HCT116 (cell line): ENCODE results near the gene BPTF. TPM values are rescaled to one million over a fixed set of nuclear protein-coding genes. Genes with fewer than 3 reads are reported as not detected.
"Not testable (repeated sequence)": the region's sequence is repeated elsewhere in the genome, so short reads cannot be mapped to it uniquely, and the experiment has no call there.

Experiments
- ATAC-seq: fragments of 200-7000 bp; cut with Tn5 transposase; 2 replicates; pipeline ENCODE4 v1.9.1; 2020; ENCODE audit warnings: mild to moderate bottlenecking, moderate library complexity
- BruUV-seq: library from RNA; stranded (reverse); fragments of 400-500 nt; replicated peaks from 2 replicates; lab custom pipeline; 2021; lab: Mats Ljungman, UMichigan
- CTCF ChIA-PET: fragments of 300-600 bp; sonication (Branson Sonifier 250); formaldehyde crosslinking; loops from one replicate; lab custom pipeline; 2021; ENCODE audit warnings: antibody characterized with exemption; lab: Charles Lee
- POLR2A ChIA-PET: fragments of 300-600, 350-600 bp; sonication (Branson Sonifier 250); formaldehyde crosslinking; loops from one replicate; lab custom pipeline; 2021; ENCODE audit warnings: antibody characterized with exemption; lab: Charles Lee
- RAD21 ChIA-PET, 2 experiments: fragments of 300-600 bp; sonication (Branson Sonifier 250); formaldehyde crosslinking; loops; one replicate each; lab custom pipeline; 2023; ENCODE audit warnings: low total read pairs in 2 of 2; ENCODE audit not compliant: uncharacterized antibody in 2 of 2, unreplicated experiment in 2 of 2, low non-redundant PET in 1 of 2; lab: Charles Lee
- DNase-seq: peaks from one replicate; pipeline ENCODE4 v3.0.0-alpha.2; 2010; ENCODE audit warnings: low read depth, low spot score
- H2AFZ ChIP-seq: fragments of 200-600 bp; shearing (Covaris generic), sonication (generic); 2 replicates; pipeline ENCODE4 v1.6.1; 2017; ENCODE audit warnings: low read depth, mixed run types, mixed read lengths, antibody characterized with exemption, low read length; ENCODE audit not compliant: poor library complexity, severe bottlenecking
- H3K27ac ChIP-seq: 2 replicates; pipeline ENCODE4 v1.5.1; 2012; ENCODE audit warnings: low read depth, low read length
- H3K27me3 ChIP-seq: fragments of 200-600 bp; sonication (generic); 2 replicates; pipeline ENCODE4 v1.6.1; 2016; ENCODE audit warnings: mixed run types, low read length, mixed read lengths; ENCODE audit not compliant: insufficient read depth
- H3K36me3 ChIP-seq, 2 experiments: fragments of 200-500 bp in 1 of 2; fragments of 200-600 bp in 1 of 2; sonication (Bioruptor generic) in 1 of 2; sonication (generic) in 1 of 2; 2 replicates each; pipeline versions ENCODE4 v1.5.1 to v1.6.1; 2014 to 2016; ENCODE audit warnings: low read length in 2 of 2, inconsistent platforms in 1 of 2, mixed read lengths in 1 of 2, mixed run types in 1 of 2; ENCODE audit not compliant: insufficient read depth in 2 of 2, control insufficient read depth in 1 of 2
- H3K4me1 ChIP-seq, 2 experiments: fragments of 200-600 bp in 1 of 2; sonication (generic) in 1 of 2; 2 replicates each; pipeline versions ENCODE4 v1.5.1 to v1.6.1; 2012 to 2017; ENCODE audit warnings: low read length in 2 of 2, inconsistent platforms in 1 of 2, mild to moderate bottlenecking in 1 of 2, mixed read lengths in 1 of 2, mixed run types in 1 of 2, moderate library complexity in 1 of 2; ENCODE audit not compliant: insufficient read depth in 2 of 2, control insufficient read depth in 1 of 2
- H3K4me2 ChIP-seq: fragments of 200-600 bp; sonication (generic); 2 replicates; pipeline ENCODE4 v1.6.1; 2017; ENCODE audit warnings: mixed run types, low read length, mixed read lengths
- H3K4me3 ChIP-seq, 2 experiments: fragments of 200-600 bp in 1 of 2; sonication (generic) in 1 of 2; replicated peaks in 1 of 2; 2 replicates each; pipeline ENCODE4 v1.5.1; 2011 to 2016; ENCODE audit warnings: low read length in 2 of 2, control low read depth in 1 of 2, low read depth in 1 of 2, mild to moderate bottlenecking in 1 of 2, mixed read lengths in 1 of 2, mixed run types in 1 of 2
- H3K79me2 ChIP-seq: fragments of 200-600 bp; sonication (generic); 2 replicates; pipeline ENCODE4 v1.6.1; 2017; ENCODE audit warnings: mild to moderate bottlenecking, mixed run types, low read length, moderate library complexity, mixed read lengths; ENCODE audit not compliant: insufficient read depth
- H3K9ac ChIP-seq: fragments of 200-600 bp; sonication (generic); 2 replicates; pipeline ENCODE4 v1.6.1; 2016; ENCODE audit warnings: low read length, mixed read lengths
- H3K9me2 ChIP-seq: fragments of 200-600 bp; sonication (generic), shearing (Covaris generic); 2 replicates; pipeline ENCODE4 v1.6.1; 2017; ENCODE audit warnings: mixed run types, mild to moderate bottlenecking, moderate library complexity; ENCODE audit not compliant: insufficient read depth
- H3K9me3 ChIP-seq, 2 experiments: fragments of 200-500 bp in 1 of 2; fragments of 200-600 bp in 1 of 2; sonication (Bioruptor generic) in 1 of 2; sonication (generic) in 1 of 2; 2 replicates each; pipeline ENCODE4 v1.6.1; 2014 to 2017; ENCODE audit warnings: low read length in 2 of 2, mixed read lengths in 2 of 2, inconsistent platforms in 1 of 2, low read depth in 1 of 2, mild to moderate bottlenecking in 1 of 2, mixed run types in 1 of 2, moderate library complexity in 1 of 2; ENCODE audit not compliant: control insufficient read depth in 1 of 2, insufficient read depth in 1 of 2
- H4K20me1 ChIP-seq: fragments of 200-600 bp; sonication (generic), shearing (Covaris generic); 2 replicates; pipeline ENCODE4 v1.6.1; 2017; ENCODE audit warnings: mixed run types, mild to moderate bottlenecking, moderate library complexity; ENCODE audit not compliant: insufficient read depth
- CBX3 ChIP-seq: IDR thresholded peaks from 2 replicates; pipeline ENCODE4 v1.6.1; 2012; ENCODE audit warnings: low read depth
- CTCF ChIP-seq, 3 experiments: fragments of 200-600 bp in 1 of 3; sonication (generic) in 1 of 3; IDR thresholded peaks in 2 of 3; conservative IDR thresholded peaks in 1 of 3; 2 replicates each; pipeline ENCODE4 v1.5.1; 2012 to 2017; ENCODE audit warnings: low read depth in 2 of 3, low read length in 2 of 3, antibody characterized with exemption in 1 of 3, borderline replicate concordance in 1 of 3, control low read depth in 1 of 3, mild to moderate bottlenecking in 1 of 3, mixed read lengths in 1 of 3, mixed run types in 1 of 3, moderate library complexity in 1 of 3; ENCODE audit not compliant: insufficient read depth in 1 of 3
- FOSL1 ChIP-seq: IDR thresholded peaks from 2 replicates; pipeline ENCODE4 v1.6.1; 2012; ENCODE audit warnings: low read depth
- JUND ChIP-seq: IDR thresholded peaks from 2 replicates; pipeline ENCODE4 v1.6.1; 2012
- RAD21 ChIP-seq: IDR thresholded peaks from 2 replicates; pipeline ENCODE4 v1.6.1; 2012; ENCODE audit warnings: low read depth, mild to moderate bottlenecking
- intact Hi-C: fragments of 100-400 bp; cut with micrococcal nuclease; formaldehyde crosslinking; loops from 2 replicates; pipeline ENCODE4 v1.10.0; 2022
- total RNA-seq: library from RNA; stranded (reverse); gene quantifications from one replicate; pipeline ENCODE4 v1.2.1, GENCODE V29; 2021; ENCODE audit not compliant: unreplicated experiment

BPTF gene
- total RNA-seq, 1 experiment from 2014 or later: 114 TPM

DNA sequence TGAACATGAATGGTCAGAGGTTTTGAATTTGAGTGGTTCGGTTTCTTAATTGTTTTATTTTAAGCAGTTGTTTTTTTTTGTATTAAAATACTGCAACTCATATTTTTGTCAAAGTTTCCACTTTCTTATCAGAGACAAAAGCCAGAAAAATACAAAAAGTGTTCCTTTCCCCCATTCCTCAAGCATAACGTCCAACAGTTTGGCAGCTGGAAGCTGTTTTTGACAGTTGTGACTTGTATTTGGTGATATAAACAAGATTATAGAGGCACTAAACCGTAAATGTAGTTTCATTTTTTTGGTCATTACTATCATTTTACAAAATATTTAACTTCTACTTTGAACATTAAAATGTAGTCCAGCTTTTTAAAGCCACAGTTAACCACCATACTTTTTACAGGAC is 135.0 kb downstream of the BPTF start:
- DNase-seq, H3K27ac ChIP-seq, BruUV-seq, H3K79me2 ChIP-seq, POLR2A ChIA-PET, RAD21 ChIA-PET, H3K4me3 ChIP-seq, H3K4me2 ChIP-seq, H3K27me3 ChIP-seq, ATAC-seq, H3K9me3 ChIP-seq, H3K9ac ChIP-seq, H3K4me1 ChIP-seq, H2AFZ ChIP-seq, H4K20me1 ChIP-seq, H3K9me2 ChIP-seq: not testable (repeated sequence)
- peaks cover 7 to 14% of the 10 kb centered on the region in 2 experiments; a peak in 2 of 4 replicates for H3K36me3 ChIP-seq
- intact Hi-C loops: loop anchor here (10.0 kb wide), 1 partner anchor 805 kb away; no protein-coding TSS in a partner anchor
- CTCF ChIA-PET: interaction anchor here (1.5 to 3.3 kb wide), 2 partner anchors 17 to 502 kb away, joined by 4 to 20 read pairs; no protein-coding TSS in a partner anchor

DNA sequence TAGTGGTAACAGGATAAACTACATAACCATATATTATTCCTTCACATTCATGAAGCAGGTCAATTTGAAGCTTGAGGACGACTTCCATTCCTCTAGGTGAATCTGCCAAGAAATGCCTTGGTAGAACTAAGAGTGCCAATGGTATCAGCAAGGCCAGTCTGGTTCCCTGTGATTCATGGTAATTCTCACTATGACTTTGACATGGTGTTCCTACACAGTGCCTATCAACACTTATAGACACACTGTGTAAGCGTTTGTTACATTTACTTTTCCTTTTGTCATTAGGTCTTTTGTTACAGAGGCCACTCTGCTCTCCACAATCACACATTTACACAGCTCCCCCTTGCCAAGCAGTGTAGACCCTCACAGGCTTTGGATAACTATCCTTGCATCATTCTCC is 136.9 kb downstream of the BPTF start:
- RAD21 ChIA-PET, H3K4me2 ChIP-seq, H3K79me2 ChIP-seq, H3K4me1 ChIP-seq, H3K9me2 ChIP-seq, H3K9ac ChIP-seq, DNase-seq, H2AFZ ChIP-seq, H4K20me1 ChIP-seq, H3K9me3 ChIP-seq, H3K27ac ChIP-seq, ATAC-seq, POLR2A ChIA-PET, BruUV-seq, H3K27me3 ChIP-seq, H3K4me3 ChIP-seq: not testable (repeated sequence)
- intact Hi-C loops: loop anchor here (10.0 kb wide), 1 partner anchor 803 kb away; no protein-coding TSS in a partner anchor
- CTCF ChIA-PET: interaction anchor here (0.9 kb wide), 1 partner anchor 20 kb away, joined by 3 read pairs; no protein-coding TSS in a partner anchor
- peaks cover 16 to 18% of the 10 kb centered on the region in 2 experiments; a peak in 2 of 4 replicates for H3K36me3 ChIP-seq

- 0 out of 2 replicates have a peak, but pooled peaks have one; percentile 14 for TF ChIP-seq CBX3
- peak; percentile 43 for TF ChIP-seq JUND
- TF ChIP-seq CTCF (IDR thresholded peaks at IDR 0.05 in 2 of 3, conservative IDR thresholded peaks at IDR 0.05 in 1 of 3; ENCODE audit: borderline replicate concordance in 1 of 3, insufficient read depth in 1 of 3, low read depth in 2 of 3, low read length in 2 of 3): peak; percentile 59 to 70 (median 61); a peak in 5 of 6 replicates
- TF ChIP-seq FOSL1: peak; percentile 30; the same call in 1 of the 2 replicates
- TF ChIP-seq RAD21: peak; percentile 63
- TF ChIP-seq, all 23 proteins: peak for 5; not testable (repeated sequence) for 18
- H4K20me1 ChIP-seq, H3K27me3 ChIP-seq, BruUV-seq, H3K4me1 ChIP-seq, H3K4me3 ChIP-seq, H3K9ac ChIP-seq, H2AFZ ChIP-seq, H3K9me3 ChIP-seq, H3K9me2 ChIP-seq, CTCF ChIA-PET, H3K4me2 ChIP-seq, POLR2A ChIA-PET, RAD21 ChIA-PET, H3K79me2 ChIP-seq: not testable (repeated sequence)
- Histone ChIP-seq H3K27ac (peak overlapping the region; percentile 12; the same call in 1 of the 2 replicates), H3K36me3 (peaks cover 16 to 18% of the 10 kb centered on the region in 2 experiments; a peak in 2 of 4 replicates)
- ATAC-seq: peak; percentile 93
- peak; percentile 59 for DNase-seq
- intact Hi-C loops: loop anchor here (1.0 to 10.0 kb wide), 2 partner anchors 500 to 802 kb away; no protein-coding TSS in a partner anchor
These were observed 137.9 kb downstream of the BPTF start for GRCh38 chr17:67963145-67963572.
